ENCODE measurements around the gene NBDY.
"Not testable (repeated sequence)": the region's sequence is repeated elsewhere in the genome, so short reads cannot be mapped to it uniquely, and the experiment has no call there.

NBDY gene

DNA sequence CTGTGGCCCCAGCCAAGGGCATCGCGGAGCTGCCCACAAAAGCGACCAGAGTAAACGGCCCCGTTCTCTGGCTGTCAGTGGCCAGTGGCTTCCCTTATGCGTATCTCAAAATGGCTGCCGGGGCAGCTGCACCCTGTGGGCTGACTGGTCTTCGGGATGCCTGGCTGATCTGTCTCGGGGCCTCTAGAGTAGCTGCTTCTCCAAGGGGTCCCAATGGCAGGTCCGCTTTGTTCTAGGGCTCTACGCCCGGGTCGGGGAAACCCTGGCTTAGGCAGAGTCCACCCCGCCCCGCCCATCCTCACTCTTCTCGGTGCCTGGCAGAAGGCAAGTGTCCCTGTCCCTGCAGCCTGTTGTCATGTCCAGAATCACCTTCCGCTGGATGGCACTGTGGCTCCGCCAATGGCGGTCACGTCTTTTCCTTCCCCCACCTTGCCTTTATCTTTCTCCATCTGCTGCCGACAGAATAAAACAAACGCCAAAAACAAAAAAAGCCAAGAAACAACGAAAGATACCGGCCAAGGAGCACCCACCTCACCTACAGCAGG lies 50.0 kb downstream of the NBDY start:
- H3K4me3 ChIP-seq (replicated peaks; ENCODE audit: low read depth, low read length); DNase-seq (ENCODE audit: extremely low read depth, low read depth): not testable (repeated sequence)

- H3K4me3 ChIP-seq (replicated peaks; ENCODE audit: low read depth, low read length); DNase-seq (ENCODE audit: extremely low read depth, low read depth): not testable (repeated sequence)
Measured at GRCh38 chrX:56780681-56781649, 51.9 kb downstream of the NBDY start.

GRCh38 chrX:56782352-56782751 lies 53.3 kb downstream of the NBDY start:
- no peak overlapping the region for H3K4me3 ChIP-seq (replicated peaks; ENCODE audit: low read depth, low read length)
- no peak for DNase-seq (ENCODE audit: extremely low read depth, low read depth)
- TF ChIP-seq CTCF (IDR thresholded peaks at IDR 0.05; ENCODE audit: low read depth, low read length, missing control alignments), result no peak

DNA sequence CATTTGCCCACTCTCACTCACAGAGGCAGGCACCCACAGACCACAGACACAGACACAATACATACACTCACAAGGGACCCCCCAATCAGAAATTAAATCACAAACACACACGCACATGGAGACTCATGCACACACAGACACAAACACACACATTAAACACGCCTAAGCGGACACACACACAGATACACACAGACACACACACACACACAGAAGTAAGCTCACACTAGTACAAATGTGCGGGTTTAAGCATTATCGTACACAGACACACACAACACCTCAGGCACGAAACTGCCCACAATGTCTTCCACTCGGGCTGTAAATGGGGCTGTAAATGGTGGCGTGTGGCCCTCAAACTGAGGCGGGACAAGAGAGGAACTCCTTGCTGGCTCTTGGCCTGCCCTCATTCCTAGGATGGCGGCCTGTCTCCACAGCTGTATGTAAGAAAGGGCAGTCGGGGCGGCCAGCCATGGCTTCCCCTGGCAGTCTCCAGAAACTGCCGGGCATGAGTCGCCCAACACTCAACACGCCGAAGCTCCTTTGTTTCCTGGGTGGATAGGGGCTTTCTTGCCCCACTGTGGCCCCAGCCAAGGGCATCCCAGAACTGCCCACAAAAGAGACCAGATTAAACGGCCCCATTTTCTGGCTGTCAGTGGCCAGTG lies 53.9 kb downstream of the NBDY start:
- DNase-seq (ENCODE audit: extremely low read depth, low read depth), result no peak
- no peak for TF ChIP-seq CTCF (IDR thresholded peaks at IDR 0.05; ENCODE audit: low read depth, low read length, missing control alignments)
- H3K4me3 ChIP-seq (replicated peaks; ENCODE audit: low read depth, low read length), result no peak overlapping the region

- H3K4me3 ChIP-seq (replicated peaks; ENCODE audit: low read depth, low read length), result no peak overlapping the region
- no peak for DNase-seq (ENCODE audit: extremely low read depth, low read depth)
- no peak for TF ChIP-seq CTCF (IDR thresholded peaks at IDR 0.05; ENCODE audit: low read depth, low read length, missing control alignments)
Measured at GRCh38 chrX:56783450-56783831, 54.4 kb downstream of the NBDY start.

DNA sequence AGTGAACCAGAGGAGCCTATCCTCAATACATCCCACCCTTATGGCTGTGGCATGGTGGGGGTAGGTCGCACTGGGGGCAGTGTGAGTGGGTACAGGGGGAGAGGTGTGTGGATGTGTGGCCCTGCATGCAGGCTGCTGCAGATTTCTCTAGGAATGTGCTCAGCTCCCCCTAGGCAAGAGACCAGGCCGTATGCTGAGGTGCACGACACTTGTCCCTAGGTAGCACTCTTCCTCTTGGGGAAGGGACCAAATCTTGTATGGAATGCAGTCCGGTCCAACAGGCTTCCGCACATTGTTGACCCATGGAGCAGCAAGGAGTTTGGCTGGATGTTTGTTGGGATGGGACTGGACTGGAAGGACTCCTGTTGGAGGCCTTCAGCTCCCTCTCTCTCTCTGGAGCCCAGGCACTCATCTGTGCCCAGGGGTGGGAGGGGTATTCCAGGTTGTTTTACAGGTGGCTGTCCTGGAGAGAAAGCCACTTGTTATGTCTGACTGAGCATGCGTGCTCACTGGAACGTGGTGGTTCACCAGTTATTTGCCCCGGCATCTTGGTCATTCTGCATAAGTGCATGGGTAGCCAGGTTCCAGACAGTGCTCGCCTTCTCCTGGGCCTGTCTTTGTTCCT lies 55.1 kb downstream of the NBDY start:
- TF ChIP-seq CTCF (IDR thresholded peaks at IDR 0.05; ENCODE audit: low read depth, low read length, missing control alignments), result no peak
- DNase-seq (ENCODE audit: extremely low read depth, low read depth), result no peak
- no peak overlapping the region for H3K4me3 ChIP-seq (replicated peaks; ENCODE audit: low read depth, low read length)

GRCh38 chrX:56784666-56785065 lies 55.6 kb downstream of the NBDY start:
- TF ChIP-seq CTCF (IDR thresholded peaks at IDR 0.05; ENCODE audit: low read depth, low read length, missing control alignments), result no peak
- H3K4me3 ChIP-seq (replicated peaks; ENCODE audit: low read depth, low read length), result no peak overlapping the region
- no peak for DNase-seq (ENCODE audit: extremely low read depth, low read depth)

Measured in HFF-Myc (cell line).